A549 (cell line): ENCODE measurements around the gene RASGEF1C.

Source experiments
- CHD4 ChIP-seq: fragments of 200-600 bp; sonication (generic); IDR thresholded peaks from 2 replicates; pipeline ENCODE4 v1.6.1; 2016; ENCODE audit warnings: antibody characterized with exemption, mild to moderate bottlenecking, borderline replicate concordance
- HDAC2 ChIP-seq: fragments of 200-600 bp; sonication (generic); IDR thresholded peaks from 2 replicates; pipeline ENCODE4 v1.6.1; 2016
- MAFK ChIP-seq: fragments of 450-650 bp; IDR thresholded peaks from 2 replicates; pipeline ENCODE4 v1.6.1; 2014; ENCODE audit not compliant: partially characterized antibody
- POLR2A ChIP-seq: IDR thresholded peaks from 2 replicates; pipeline ENCODE4 v1.6.1; 2012; ENCODE audit warnings: mild to moderate bottlenecking, low read length
- RAD21 ChIP-seq, 2 experiments: fragments of >200 bp in 1 of 2; sonication (Bioruptor Twin) in 1 of 2; formaldehyde crosslinking in 1 of 2; IDR thresholded peaks in 1 of 2; conservative IDR thresholded peaks in 1 of 2; 2 replicates in 1 of 2; 3 replicates in 1 of 2; pipeline ENCODE4 v1.6.1; 2012 to 2018; ENCODE audit warnings: inconsistent platforms in 1 of 2
- TF ChIP-seq, protein P1 (sequence below): fragments of >200 bp; sonication (Bioruptor Twin); formaldehyde crosslinking; IDR thresholded peaks from 3 replicates; pipeline ENCODE4 v1.5.1; 2016
- TF ChIP-seq, protein P2 (sequence below): fragments of 150-350 bp; IDR thresholded peaks from 2 replicates; pipeline ENCODE4 v1.6.1; 2014; ENCODE audit warnings: low read depth, mild to moderate bottlenecking, low read length
- TF ChIP-seq, protein P3 (sequence below): fragments of 200-600 bp; sonication (generic); IDR thresholded peaks from 2 replicates; pipeline ENCODE4 v1.6.1; 2016; ENCODE audit warnings: antibody characterized with exemption, mild to moderate bottlenecking, moderate library complexity

DNA sequence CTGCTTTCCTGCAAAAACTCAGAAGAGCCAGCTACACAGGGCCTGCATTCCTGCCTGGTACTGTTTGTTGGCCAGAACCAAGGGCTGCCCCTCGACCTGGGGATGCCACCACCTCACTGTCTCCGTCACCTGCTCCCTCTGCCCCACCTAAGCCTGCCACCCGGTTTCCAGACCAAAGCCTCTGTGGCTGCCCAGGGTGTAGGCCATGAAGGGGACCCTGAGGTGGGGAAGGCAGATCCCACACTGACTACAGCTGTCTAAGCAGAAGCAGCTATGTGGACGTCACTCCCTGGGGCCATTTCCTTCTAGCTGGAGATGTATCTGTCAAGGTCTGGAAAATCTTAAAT, 35.8 kb downstream of the RASGEF1C start:
- TF ChIP-seq, protein P1, sequence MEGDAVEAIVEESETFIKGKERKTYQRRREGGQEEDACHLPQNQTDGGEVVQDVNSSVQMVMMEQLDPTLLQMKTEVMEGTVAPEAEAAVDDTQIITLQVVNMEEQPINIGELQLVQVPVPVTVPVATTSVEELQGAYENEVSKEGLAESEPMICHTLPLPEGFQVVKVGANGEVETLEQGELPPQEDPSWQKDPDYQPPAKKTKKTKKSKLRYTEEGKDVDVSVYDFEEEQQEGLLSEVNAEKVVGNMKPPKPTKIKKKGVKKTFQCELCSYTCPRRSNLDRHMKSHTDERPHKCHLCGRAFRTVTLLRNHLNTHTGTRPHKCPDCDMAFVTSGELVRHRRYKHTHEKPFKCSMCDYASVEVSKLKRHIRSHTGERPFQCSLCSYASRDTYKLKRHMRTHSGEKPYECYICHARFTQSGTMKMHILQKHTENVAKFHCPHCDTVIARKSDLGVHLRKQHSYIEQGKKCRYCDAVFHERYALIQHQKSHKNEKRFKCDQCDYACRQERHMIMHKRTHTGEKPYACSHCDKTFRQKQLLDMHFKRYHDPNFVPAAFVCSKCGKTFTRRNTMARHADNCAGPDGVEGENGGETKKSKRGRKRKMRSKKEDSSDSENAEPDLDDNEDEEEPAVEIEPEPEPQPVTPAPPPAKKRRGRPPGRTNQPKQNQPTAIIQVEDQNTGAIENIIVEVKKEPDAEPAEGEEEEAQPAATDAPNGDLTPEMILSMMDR = no peak
- TF ChIP-seq, protein P2, sequence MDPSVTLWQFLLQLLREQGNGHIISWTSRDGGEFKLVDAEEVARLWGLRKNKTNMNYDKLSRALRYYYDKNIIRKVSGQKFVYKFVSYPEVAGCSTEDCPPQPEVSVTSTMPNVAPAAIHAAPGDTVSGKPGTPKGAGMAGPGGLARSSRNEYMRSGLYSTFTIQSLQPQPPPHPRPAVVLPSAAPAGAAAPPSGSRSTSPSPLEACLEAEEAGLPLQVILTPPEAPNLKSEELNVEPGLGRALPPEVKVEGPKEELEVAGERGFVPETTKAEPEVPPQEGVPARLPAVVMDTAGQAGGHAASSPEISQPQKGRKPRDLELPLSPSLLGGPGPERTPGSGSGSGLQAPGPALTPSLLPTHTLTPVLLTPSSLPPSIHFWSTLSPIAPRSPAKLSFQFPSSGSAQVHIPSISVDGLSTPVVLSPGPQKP = no peak
- TF ChIP-seq CHD4 (no peak), POLR2A (no peak), HDAC2 (no peak), RAD21 (conservative IDR thresholded peaks at IDR 0.05 in 1 of 2, IDR thresholded peaks at IDR 0.05 in 1 of 2) (no peak), MAFK (no peak)
- TF ChIP-seq, protein P3, sequence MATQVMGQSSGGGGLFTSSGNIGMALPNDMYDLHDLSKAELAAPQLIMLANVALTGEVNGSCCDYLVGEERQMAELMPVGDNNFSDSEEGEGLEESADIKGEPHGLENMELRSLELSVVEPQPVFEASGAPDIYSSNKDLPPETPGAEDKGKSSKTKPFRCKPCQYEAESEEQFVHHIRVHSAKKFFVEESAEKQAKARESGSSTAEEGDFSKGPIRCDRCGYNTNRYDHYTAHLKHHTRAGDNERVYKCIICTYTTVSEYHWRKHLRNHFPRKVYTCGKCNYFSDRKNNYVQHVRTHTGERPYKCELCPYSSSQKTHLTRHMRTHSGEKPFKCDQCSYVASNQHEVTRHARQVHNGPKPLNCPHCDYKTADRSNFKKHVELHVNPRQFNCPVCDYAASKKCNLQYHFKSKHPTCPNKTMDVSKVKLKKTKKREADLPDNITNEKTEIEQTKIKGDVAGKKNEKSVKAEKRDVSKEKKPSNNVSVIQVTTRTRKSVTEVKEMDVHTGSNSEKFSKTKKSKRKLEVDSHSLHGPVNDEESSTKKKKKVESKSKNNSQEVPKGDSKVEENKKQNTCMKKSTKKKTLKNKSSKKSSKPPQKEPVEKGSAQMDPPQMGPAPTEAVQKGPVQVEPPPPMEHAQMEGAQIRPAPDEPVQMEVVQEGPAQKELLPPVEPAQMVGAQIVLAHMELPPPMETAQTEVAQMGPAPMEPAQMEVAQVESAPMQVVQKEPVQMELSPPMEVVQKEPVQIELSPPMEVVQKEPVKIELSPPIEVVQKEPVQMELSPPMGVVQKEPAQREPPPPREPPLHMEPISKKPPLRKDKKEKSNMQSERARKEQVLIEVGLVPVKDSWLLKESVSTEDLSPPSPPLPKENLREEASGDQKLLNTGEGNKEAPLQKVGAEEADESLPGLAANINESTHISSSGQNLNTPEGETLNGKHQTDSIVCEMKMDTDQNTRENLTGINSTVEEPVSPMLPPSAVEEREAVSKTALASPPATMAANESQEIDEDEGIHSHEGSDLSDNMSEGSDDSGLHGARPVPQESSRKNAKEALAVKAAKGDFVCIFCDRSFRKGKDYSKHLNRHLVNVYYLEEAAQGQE = no peak
